HG02623 (cell line): ENCODE measurements around the gene ORAI3.

Experiments used
- ATAC-seq: cut with Tn5 transposase; IDR thresholded peaks from one replicate; pipeline ENCODE4 v1.9.1; 2021; ENCODE audit warnings: moderate library complexity; ENCODE audit not compliant: unreplicated experiment

ORAI3 gene

DNA sequence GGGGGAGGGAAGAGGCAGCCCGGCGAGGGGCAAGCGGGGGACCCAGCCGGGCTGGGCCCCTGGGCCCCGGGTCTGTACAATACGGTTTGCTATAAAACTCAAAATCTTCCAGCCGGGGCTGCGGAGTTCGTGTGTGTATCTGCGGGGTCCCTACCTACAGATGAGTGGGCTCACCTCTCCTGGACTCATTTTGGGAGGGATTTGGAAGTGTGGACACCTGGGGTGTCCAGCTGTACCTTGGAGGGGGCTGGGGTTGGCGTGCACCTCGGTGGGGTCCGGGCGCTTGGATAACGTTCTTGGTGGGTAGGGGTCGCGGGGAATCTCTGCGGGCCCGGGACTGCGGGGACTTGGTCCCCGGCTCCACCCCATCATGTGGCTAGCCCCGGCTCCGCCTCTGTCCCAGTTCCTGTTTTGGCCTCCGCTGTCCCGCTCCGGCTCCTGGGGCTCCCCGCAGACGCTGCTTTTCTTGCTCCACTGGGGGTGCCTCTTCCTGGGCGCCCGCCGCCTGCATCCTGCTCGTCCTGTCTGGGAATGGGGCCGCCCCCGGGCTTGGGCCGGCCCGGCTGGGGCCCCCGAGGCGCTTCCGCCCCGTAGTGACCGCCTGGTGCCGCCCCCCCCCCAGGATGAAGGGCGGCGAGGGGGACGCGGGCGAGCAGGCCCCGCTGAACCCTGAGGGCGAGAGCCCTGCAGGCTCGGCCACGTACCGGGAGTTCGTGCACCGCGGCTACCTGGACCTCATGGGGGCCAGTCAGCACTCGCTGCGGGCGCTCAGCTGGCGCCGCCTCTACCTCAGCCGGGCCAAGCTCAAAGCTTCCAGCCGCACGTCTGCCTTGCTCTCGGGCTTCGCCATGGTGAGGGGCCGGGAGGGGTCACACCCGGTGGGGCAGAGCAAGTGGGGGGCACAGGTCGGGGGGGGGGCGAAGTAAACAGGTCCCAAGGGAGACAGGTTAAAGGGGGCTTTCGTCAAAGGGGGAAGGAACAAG, at the start of gene ORAI3:
TSS of gene ORAI3 (plus strand) at position 402 of the 983 bp plus-strand sequence. CDS start at position 624, 222 bp downstream.
- ATAC-seq, result peak; percentile 58

DNA sequence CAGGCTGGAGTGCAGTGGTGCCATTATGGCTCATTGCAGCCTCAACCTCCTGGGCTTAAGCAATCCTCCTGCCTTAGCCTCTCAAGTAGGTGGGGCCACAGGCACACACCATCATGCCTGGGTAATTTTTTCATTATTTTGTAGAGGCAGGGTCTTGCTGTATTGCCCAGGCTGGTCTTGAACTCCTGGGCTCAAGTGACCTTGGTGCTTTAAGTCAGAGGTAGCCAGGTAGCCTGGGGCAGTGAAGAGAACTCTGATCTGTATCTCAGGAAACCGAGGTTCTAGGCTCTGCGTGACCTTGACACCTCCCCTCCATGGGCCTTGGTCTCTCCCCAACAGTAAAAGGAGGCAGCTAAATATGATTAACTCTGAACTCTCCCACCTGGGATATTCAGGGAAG, 49.1 kb upstream of the ORAI3 start:
- ATAC-seq, result no peak

DNA sequence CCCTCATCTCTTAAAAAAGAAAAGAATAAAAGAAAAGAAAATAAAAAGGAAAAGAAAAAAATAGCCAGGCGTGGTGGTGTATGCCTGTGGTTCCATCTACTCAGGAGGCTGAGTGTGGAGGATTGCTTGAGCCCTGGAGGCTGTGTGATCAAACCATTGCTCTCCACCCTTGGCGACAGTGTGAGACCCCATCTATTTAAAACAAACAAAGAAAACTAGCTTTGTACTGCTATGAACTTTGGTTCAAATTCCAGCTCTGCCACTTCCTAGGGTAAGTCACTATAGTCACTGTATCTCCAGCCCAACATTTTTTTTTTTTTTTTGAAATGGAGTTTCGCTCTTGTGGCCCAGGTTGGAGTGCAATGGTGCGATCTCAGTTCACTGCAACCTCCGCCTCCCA, 48.3 kb upstream of the ORAI3 start:
- no peak for ATAC-seq

DNA sequence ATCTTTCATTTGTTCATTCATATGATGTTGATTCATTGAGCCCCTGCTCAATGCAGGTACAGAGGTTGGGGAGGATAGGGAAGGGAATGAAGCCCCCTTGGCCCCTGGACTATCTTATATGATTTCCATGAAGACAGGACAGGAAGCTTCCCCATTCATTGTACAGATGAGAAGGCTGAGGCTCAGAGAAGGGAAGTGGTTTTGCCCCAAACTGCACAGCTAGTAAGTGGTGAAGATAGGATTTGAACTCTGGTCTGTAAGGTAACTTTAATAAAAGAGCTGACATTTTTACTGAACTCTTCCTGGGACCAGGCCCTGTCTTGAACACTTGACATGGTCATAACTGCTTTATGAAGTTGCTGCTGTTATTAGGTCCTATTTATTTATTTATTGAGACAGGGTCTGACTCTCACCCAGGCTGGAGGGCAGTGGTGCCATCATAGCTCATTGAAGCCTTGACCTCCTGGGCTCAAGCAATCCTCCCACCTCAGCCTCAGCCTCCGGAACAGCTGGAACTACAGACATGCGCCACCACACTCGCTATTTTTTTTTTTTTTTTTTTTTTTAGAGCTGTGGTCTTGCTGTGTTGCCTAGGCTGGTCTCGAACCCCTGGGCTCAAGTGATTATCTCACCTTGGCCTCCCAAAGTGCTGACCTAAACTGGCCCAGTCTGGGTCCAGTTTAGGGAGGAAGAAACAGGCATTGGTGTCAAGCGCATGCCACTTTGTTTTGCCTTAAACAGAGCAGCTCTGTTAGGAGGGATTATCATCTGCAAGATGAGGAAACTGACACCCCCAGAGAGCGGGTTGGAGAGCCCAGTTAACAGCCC, 47.5 kb upstream of the ORAI3 start:
- no peak for ATAC-seq

DNA sequence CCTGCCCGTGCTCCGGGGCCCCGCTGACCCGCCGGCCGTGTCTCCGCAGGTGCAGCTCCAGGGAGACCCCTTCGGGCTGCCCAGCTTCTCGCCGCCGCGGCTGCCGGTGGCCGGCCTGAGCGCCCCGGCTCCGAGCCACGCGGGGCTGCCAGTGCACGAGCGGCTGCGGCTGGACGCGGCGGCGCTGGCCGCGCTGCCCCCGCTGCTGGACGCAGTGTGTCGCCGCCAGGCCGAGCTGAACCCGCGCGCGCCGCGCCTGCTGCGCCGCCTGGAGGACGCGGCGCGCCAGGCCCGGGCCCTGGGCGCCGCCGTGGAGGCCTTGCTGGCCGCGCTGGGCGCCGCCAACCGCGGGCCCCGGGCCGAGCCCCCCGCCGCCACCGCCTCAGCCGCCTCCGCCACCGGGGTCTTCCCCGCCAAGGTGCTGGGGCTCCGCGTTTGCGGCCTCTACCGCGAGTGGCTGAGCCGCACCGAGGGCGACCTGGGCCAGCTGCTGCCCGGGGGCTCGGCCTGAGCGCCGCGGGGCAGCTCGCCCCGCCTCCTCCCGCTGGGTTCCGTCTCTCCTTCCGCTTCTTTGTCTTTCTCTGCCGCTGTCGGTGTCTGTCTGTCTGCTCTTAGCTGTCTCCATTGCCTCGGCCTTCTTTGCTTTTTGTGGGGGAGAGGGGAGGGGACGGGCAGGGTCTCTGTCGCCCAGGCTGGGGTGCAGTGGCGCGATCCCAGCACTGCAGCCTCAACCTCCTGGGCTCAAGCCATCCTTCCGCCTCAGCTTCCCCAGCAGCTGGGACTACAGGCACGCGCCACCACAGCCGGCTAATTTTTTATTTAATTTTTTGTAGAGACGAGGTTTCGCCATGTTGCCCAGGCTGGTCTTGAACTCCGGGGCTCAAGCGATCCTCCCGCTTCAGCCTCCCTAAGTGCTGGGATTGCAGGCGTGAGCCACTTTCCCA, 46.6 kb upstream of the ORAI3 start:
- ATAC-seq, result peak; percentile 48

DNA sequence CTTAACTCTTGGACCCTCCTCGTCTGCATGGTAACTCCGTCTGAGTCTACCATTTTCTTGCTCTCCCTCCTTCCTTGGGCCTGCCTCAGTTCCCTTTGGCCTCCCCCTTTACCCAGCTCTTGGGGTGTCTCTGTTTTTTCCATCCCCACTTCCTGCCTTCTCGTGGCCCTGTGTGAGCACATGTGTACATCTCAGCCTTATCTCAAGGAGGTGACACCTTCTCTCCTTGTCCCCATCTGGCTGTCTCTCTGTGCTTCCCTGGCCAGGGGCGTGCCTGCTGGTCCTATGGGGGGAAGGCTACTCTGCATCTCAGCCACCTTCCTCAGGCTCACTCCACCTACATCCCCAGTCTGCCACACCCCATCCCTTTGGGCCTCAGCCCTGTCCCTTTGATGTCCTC, 45.9 kb upstream of the ORAI3 start:
- no peak for ATAC-seq

DNA sequence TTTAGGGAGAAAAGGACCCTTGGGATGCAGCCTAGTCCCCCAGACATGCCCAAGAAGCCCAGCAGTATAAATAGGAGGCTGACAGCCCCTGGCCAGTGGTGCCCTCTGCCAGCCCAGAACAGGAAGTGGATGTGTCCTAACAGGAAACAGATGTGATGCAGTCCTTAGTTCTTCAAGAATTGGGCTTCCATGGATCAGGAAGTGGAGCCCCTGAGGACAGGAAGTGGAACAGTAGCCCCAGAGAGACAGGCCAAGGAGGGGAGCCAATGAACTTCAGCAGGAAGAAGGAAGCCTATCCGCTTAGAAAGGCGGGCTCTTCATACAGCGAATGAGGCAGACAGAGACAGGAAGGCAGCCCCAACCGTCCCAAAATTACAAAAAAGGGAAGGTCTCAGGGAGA, 45.3 kb upstream of the ORAI3 start:
- ATAC-seq, result no peak

DNA sequence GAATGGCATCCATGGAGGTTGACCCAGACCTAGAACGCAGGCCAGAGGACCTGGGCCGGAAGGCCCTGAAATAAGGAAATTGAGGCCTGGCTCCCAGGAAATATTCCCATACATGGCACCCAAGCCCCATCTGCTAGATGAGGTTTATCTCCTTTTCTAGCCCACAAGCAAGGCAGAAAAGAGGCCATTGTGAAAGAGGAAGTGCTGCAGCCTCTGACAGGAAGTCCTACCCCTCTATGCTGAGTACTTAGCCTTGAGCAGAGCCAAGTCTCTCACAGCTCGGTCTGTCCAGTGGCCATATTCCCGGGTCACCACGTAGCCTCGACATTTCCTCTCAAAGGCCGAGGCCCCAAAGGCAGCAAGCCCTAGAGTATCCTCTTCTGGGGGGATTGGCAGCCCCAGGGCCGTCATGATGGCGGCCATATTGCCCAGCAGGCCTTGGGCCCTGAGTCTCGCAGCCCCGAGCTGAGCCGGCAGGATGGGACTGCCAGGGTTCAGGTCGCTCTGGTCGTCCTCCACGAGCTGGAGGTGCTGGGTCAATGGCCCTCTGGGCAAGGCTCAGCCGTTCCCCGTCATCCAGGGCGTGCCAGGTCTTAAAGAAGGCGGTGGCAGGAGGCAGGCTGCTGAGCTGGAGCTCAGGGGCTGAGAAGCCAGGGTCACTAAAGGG, 44.6 kb upstream of the ORAI3 start:
- no peak for ATAC-seq

DNA sequence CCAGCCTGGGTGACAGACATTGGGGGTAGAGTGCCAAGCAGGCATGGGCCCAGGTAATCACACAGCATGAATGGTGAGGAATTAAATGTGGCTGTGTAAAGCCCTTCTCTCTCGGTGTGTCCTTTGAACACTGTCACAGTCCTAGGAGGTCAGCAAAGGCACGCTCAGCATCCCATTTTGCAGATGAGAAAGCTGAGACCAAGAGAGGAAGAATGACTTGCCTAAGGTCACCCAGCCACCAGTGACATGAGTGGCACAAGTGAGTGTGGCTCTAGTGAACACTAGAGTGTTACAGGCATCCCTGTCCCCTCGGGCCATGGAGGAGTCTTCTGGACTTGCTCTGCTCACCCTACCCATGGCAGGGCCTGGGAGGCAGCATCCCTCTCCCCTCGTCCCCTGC, 41.8 kb upstream of the ORAI3 start:
- no peak for ATAC-seq

DNA sequence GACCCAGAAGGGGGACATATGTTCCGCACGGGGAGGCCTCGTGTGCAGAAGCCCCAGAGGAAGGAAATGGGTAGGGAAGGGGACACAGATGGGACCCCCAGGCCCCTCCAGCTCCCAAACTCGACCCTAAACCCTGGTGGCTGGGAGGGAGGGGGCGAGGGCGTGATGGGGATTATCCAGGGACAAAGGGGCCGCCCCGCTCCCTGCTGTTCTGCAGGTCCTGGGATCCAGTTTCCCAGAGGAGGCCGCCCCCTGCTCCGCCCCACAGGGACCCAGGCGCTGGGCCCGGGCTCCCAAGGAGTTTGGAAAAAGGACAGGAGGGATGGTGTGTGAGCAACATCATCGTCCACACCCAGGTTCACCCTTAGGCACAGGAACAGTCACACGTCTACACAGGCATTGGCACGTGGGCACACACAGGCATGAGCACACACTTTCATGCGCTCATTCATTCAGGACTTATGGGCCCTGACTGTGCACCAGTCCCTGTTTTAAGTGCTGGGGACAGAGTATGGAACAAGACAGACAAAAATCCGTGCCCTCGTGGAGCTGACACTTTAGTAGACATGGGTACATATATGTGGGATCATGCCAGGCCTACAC, 38.3 kb upstream of the ORAI3 start:
- no peak for ATAC-seq

DNA sequence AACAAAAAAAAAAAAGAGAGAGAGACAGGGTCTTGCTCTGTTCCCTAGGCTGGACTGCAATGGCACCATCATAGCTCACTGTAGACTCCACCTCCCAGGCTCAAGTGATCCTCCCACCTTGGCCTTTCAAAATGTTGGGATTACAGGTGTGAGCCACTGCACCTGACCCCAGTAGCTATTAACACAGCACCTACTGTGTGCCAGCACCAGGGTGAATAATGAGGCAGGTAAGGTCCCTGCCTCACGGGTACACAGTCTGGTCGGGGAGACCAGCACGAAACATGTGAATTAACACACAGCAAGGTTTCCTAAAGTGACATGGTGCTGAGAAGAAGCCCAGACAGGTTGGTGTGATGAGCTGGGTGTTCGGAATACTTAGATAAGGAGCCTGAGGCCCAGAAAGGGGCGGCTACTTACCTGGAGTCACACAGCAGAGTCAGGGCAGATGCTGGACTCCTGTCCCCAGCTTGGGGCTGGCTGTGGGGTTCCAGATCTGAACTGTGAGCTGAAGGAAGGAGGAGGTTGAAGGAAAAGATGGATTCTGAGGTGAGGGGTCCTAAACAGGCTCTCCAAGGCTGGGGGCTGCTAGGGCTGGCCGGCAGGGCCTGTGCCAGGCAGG, 36.0 kb upstream of the ORAI3 start:
- ATAC-seq, result no peak

DNA sequence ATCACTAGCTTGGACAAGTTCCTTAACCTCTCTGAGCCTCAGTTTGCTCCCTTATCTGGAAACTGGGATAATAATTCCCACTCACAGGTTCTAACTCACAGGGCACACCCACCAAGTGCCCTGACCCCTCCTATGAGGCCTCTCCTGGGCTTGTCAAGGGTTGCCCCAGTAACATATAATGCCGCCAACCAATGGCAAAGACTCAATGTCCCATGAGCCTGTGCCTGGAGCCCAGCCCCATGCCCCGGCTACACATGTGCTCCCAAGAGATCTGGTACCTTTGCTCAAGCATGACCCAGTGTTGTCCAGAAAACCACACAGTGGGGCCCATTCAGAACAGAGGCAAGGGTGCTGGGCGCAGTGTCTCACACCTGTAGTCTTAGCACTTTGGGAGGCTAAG, 34.0 kb upstream of the ORAI3 start:
- no peak for ATAC-seq

DNA sequence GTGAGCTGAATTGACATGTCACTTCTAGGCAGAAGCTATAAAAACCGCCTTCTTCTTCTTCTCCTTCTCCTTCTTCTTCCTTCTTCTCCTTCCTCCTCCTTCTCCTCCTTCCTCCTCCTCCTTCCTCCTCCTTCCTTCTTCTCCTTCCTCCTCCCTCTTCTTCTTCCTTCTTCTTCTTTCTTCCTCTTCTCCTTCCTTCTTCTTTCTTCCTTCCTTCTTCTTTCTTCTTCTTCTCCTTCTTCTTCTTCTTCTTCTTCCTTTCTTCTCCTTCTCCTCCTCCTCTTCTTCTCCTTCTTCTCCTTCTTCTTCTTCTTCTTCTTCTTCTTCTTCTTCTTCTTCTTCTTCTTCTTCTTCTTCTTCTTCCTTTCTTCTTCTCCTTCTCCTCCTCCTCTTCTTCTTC, 30.3 kb upstream of the ORAI3 start:
- ATAC-seq, result no peak

DNA sequence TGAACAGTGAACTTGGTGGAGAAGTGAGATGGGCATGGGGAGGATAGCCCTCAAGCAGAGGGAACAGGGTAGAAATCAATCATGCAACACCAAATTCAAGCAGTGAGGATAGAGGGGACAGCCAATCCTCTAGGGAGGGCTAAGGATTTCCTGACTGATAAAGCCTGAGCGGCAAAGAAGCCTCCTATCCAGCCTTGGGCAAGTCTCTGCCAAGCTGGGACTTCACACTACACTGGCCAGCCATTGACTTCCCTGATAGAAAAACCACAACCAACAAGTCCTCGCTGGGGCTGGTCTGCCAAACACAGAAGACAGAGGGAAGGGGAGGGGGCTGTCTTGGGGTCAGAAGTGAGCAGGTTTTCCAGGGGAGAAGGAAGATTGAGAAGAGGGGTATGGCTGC, 28.0 kb upstream of the ORAI3 start:
- no peak for ATAC-seq

DNA sequence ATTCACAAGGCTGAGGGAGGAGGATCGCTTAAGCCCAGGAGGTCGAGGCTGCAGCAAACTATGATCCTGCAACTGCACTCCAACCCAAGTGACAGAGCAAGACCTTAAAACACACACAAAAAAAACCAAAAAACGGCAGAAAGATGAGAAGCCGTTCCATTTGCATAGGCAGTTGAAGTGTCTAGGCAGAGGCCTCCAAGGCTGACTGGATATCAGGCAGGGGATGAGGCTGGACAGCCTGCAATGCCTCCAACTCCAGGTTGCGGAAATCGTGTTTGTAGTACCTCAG, 27.5 kb upstream of the ORAI3 start:
- ATAC-seq, result no peak

DNA sequence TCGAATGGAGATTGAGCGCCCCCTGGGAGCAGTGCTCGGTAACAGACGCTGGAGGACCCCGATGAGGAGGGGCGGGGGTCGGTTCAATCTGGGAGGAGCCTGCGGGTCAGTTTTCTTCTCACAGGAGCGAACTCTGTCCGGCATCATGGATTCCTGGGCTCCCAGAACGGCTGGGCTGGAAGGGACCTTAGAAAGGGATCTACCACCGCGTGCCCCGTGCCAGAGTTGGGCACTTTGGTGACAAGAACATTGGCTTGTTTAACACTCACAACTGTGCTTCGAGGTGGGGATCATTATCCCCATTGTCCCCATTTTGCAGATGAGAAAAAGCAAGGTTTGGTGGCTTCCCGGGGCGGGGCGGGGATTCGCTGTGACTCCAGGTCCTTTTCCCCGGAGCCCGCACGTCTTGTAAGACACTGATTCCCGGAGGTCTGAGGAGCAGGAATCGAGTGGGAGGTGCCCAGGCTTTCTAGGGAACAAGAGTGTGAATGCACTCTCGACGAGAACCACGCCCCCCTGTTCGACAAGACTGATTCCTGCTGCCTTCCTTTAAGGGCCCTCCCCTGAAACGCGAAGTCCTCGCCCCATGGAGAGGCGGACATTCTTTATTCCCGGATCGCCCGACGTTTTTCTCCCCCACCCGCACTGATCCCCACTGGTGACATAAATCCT, 27.0 kb upstream of the ORAI3 start:
- ATAC-seq, result no peak

DNA sequence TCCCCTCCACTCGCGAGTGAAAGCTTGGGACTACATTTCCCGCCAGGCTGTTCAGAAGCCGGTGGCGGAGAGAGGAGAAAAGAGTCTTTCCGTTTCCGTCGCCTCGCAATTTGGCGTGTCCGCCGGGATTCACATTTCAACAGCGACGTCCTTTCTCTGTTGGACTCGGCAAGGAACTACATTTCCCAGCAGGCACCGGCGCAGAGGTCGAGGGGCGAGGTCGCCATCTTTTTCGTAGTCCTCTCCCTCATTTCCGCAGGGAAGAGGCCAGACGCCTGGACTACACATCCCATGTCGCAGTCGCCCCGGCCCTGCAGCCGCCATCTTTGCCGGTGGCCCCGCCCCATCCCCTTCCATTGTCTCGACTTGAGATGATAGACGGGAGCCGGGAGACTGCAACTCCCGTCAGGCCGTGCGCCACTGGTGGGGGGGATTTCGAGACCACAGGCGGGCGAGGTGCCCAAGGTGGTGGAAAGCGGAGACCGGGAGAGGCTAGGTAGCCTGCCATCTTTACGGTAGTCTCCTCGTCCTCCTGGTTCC, 26.4 kb upstream of the ORAI3 start:
- ATAC-seq, result peak; percentile 66

DNA sequence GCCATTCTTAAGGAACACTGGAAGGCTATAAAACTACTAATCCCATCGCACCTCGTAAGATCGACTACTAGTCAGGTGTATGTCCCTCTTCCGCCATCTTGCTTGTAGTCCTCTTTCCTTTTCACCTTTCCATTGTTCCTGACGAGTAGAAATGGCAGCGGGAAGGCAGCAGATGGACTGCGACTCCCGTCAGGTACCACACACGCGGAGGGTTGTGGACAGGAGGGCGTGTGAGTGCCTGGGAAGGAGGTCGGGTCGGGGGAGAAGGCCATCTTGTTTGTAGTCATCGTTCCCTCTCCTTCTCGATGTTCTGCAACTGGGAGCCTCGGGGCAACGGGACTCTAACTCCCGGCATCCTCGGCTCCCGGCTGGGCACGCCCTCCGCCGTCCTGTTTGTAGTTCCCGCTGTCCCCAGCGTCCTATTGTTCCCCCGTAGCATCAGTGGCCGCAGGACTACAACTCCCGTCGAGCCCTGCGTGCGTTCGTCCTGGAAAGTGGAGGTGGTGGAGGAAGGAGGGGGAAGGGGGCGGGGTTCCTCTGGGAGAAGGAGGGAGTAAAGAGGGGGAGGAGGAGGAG, 25.8 kb upstream of the ORAI3 start:
- peak; percentile 58 for ATAC-seq
